ENCODE results near the gene MPDZ.

The MPDZ gene

DNA sequence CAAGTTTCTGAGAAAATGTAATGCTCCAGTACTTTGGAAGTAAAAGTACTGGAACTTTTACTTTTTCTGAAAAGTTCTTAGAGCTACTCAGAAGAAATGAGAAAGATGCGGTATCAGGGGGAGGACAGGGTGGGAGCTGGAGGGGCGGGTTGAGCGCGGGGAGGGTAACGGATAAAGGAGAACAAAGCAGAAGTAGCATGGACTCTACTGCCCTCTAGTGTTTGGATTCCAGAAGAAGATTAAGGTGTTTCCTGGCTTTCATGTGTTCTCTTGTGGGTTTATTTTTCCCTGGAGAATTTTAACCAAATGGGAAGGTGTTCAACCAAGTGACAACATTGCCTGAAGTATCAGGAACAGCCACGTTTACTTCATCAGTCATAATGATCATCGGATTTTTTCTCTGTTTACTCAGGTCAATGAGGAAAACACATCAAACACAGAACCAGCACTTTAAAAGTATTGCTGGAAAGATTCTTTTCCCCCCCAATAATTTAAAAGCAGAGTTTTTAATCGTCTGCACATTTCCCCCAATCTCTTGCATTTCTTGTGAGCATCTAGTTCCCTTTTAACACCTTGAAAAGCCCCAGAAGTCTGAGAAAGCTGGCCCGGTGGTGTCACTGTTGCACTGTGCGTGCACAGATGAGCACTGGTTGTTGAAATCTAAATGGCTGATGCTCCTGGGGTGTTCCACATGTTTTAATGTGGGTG lies 190.6 kb downstream of the MPDZ start:
- H3K4me3 ChIP-seq (ENCODE audit: low read depth, low read length), result no peak overlapping the region
- H3K9me3 ChIP-seq (ENCODE audit: severe bottlenecking), result no peaks in the 10 kb centered on the region
- no peaks in the 10 kb centered on the region for H3K27me3 ChIP-seq (ENCODE audit: insufficient read depth, low read depth, severe bottlenecking)
- TF ChIP-seq, protein P1, sequence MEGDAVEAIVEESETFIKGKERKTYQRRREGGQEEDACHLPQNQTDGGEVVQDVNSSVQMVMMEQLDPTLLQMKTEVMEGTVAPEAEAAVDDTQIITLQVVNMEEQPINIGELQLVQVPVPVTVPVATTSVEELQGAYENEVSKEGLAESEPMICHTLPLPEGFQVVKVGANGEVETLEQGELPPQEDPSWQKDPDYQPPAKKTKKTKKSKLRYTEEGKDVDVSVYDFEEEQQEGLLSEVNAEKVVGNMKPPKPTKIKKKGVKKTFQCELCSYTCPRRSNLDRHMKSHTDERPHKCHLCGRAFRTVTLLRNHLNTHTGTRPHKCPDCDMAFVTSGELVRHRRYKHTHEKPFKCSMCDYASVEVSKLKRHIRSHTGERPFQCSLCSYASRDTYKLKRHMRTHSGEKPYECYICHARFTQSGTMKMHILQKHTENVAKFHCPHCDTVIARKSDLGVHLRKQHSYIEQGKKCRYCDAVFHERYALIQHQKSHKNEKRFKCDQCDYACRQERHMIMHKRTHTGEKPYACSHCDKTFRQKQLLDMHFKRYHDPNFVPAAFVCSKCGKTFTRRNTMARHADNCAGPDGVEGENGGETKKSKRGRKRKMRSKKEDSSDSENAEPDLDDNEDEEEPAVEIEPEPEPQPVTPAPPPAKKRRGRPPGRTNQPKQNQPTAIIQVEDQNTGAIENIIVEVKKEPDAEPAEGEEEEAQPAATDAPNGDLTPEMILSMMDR (IDR thresholded peaks at IDR 0.05; ENCODE audit: low read depth, low read length), result peak; percentile 68
- DNase-seq, result peak; percentile 44
- H3K36me3 ChIP-seq, result no peaks in the 10 kb centered on the region
- no peak overlapping the region for H3K27ac ChIP-seq

DNA sequence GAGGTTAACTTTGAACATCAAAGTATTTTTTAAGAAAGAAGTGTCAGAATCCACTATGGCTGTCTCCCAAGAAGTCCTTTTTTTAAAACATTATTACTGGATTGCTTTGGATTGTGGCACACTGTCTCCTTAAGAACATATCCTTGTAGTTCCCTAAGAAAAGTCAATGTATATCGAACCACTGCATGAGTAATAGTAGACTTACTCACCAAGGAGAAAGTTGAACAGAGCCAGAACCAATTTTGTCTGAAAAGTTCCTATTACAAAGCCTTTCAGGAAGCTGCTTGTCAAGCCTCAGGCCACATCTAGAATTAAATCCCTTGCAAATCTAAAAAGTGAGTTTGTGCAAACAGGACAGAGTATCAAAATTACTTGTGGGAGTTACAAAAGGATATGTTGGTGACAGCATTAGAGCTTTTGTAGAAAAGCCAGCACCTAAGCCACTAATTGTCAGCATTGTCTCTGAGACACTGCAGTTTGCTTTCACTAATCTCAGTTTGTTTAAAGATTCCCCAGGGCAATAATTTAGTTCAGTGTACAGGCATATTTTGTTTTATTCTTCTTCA lies 195.4 kb downstream of the MPDZ start:
- no peaks in the 10 kb centered on the region for H3K9me3 ChIP-seq (ENCODE audit: severe bottlenecking)
- H3K36me3 ChIP-seq, result no peaks in the 10 kb centered on the region
- no peak for DNase-seq
- TF ChIP-seq, protein P1 (IDR thresholded peaks at IDR 0.05; ENCODE audit: low read depth, low read length), result no peak
- no peak overlapping the region for H3K4me3 ChIP-seq (ENCODE audit: low read depth, low read length)
- H3K27me3 ChIP-seq (ENCODE audit: insufficient read depth, low read depth, severe bottlenecking), result no peaks in the 10 kb centered on the region
- H3K27ac ChIP-seq, result no peak overlapping the region

DNA sequence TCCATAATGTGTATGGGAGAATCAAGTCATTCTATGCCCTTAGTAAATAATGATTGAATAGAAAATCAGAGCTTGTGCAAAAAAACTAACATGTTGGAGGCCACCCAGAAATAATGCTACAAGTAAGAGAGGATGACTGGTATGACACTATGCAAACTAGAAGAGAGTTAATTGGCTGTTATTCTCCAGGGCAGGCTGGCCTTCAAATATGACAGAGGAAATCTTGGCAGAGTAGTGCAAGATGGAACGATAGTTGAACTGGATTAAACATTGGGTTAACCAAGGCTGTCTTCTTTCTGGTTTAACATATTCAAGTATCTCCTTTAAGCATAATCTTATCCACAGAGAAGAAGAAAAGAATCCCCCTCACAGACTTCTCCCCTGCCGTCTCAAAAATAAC lies 196.1 kb downstream of the MPDZ start:
- TF ChIP-seq, protein P1 (IDR thresholded peaks at IDR 0.05; ENCODE audit: low read depth, low read length), result no peak
- no peak for DNase-seq
- H3K36me3 ChIP-seq, result no peaks in the 10 kb centered on the region
- no peak overlapping the region for H3K4me3 ChIP-seq (ENCODE audit: low read depth, low read length)
- no peaks in the 10 kb centered on the region for H3K9me3 ChIP-seq (ENCODE audit: severe bottlenecking)
- no peak overlapping the region for H3K27ac ChIP-seq
- no peaks in the 10 kb centered on the region for H3K27me3 ChIP-seq (ENCODE audit: insufficient read depth, low read depth, severe bottlenecking)

DNA sequence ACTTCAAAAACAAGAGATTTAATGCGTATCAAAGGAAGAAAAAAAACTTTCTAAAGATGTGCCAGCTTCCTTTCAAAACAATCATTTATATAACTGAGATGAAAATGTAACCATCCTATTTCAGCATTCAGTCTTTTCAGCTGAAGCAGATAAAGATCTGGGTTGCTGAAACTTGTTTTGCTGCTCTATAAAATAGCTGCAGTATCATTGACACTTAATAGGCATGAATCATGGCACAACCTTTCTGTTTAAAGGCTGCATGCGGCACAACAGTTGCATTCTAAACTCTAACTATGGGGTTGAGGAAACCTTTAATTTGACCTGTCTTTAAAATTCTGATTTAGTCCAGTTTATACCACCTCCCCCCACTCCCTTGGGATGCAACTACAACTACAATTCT lies 196.7 kb downstream of the MPDZ start:
- no peak overlapping the region for H3K4me3 ChIP-seq (ENCODE audit: low read depth, low read length)
- TF ChIP-seq, protein P1 (IDR thresholded peaks at IDR 0.05; ENCODE audit: low read depth, low read length), result no peak
- no peak for DNase-seq
- H3K27me3 ChIP-seq (ENCODE audit: insufficient read depth, low read depth, severe bottlenecking), result no peaks in the 10 kb centered on the region
- no peaks in the 10 kb centered on the region for H3K36me3 ChIP-seq
- no peak overlapping the region for H3K27ac ChIP-seq
- H3K9me3 ChIP-seq (ENCODE audit: severe bottlenecking), result no peaks in the 10 kb centered on the region

DNA sequence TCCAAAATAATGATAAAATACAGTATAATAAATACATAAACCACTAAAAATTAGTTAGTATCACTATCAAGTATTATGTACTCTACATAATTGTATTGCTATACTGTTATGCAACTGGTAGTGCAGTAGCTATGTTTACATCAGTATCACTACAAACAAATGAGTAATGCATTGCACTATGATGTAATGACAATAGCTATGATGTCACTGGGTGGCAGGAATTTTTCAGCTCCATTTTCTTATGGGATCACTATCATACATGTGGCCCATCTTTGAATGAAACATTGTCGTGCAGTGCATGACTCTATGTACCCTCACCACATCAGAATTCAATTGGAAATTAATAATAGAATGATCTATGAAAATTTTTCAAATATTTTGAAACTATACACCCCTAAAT lies 201.3 kb downstream of the MPDZ start:
- TF ChIP-seq, protein P1 (IDR thresholded peaks at IDR 0.05; ENCODE audit: low read depth, low read length), result no peak
- H3K9me3 ChIP-seq (ENCODE audit: severe bottlenecking), result no peaks in the 10 kb centered on the region
- no peak overlapping the region for H3K27ac ChIP-seq
- no peaks in the 10 kb centered on the region for H3K36me3 ChIP-seq
- no peaks in the 10 kb centered on the region for H3K27me3 ChIP-seq (ENCODE audit: insufficient read depth, low read depth, severe bottlenecking)
- H3K4me3 ChIP-seq (ENCODE audit: low read depth, low read length), result no peak overlapping the region
- no peak for DNase-seq

DNA sequence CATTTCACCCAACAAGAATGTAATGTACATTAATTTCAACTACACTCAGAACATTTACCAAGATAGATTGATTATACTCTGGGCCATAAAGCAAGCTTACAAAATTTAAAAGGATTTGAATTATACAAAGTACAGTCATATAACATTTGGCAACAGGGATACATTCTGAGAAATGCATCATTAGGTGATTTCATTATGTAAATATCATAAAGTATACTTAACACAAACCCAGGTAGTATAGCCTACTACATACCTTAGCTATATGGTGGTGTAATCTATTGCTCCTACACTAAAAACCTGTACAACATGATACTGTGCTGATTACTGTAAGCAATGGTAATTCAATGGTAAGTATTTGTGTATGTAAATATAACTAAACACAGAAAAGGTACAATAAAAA lies 202.9 kb downstream of the MPDZ start:
- Histone ChIP-seq H3K36me3 (no peaks in the 10 kb centered on the region), H3K4me3 (ENCODE audit: low read depth, low read length) (no peak overlapping the region), H3K9me3 (ENCODE audit: severe bottlenecking) (no peaks in the 10 kb centered on the region), H3K27me3 (ENCODE audit: insufficient read depth, low read depth, severe bottlenecking) (no peaks in the 10 kb centered on the region), H3K27ac (no peak overlapping the region)
- TF ChIP-seq, protein P1 (IDR thresholded peaks at IDR 0.05; ENCODE audit: low read depth, low read length), result no peak
- no peak for DNase-seq

Measured in WERI-Rb-1 (cell line).